Measurements from ENCODE around the gene TNIP3.

DNA sequence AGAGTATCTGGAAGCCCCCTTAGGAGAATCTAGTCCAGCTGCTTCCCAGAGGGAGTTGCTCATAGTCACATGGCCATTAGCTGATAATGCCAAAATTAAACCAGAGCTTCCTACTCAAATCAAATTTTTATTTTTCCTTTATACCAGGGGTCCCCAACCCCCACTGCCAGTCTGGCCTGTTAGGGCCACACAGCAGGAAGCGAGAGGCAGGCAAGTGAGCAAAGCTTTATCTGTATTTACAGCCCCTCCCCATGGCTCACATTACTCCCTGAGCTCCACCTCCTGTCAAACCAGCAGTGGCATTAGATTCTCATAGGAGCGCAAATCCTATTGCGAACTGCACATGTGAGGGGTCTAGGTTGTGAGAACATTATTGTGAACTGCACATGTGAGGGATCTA lies 19.2 kb upstream of the TNIP3 start:
- TF ChIP-seq, protein P1, sequence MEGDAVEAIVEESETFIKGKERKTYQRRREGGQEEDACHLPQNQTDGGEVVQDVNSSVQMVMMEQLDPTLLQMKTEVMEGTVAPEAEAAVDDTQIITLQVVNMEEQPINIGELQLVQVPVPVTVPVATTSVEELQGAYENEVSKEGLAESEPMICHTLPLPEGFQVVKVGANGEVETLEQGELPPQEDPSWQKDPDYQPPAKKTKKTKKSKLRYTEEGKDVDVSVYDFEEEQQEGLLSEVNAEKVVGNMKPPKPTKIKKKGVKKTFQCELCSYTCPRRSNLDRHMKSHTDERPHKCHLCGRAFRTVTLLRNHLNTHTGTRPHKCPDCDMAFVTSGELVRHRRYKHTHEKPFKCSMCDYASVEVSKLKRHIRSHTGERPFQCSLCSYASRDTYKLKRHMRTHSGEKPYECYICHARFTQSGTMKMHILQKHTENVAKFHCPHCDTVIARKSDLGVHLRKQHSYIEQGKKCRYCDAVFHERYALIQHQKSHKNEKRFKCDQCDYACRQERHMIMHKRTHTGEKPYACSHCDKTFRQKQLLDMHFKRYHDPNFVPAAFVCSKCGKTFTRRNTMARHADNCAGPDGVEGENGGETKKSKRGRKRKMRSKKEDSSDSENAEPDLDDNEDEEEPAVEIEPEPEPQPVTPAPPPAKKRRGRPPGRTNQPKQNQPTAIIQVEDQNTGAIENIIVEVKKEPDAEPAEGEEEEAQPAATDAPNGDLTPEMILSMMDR (IDR thresholded peaks at IDR 0.05) = no peak
- no peak for TF ChIP-seq POLR2A (IDR thresholded peaks at IDR 0.05)
